ENCODE results near the gene PPP3CA.
A peak's percentile ranks its signal among the peaks of the same experiment; 100 is the strongest.

PPP3CA gene

GRCh38 chr4:101347267-101347556 lies at the start of gene PPP3CA:
PPP3CA (minus strand) TSS chr4:101347526.
- in situ Hi-C loops (cut with HindIII; ENCODE audit: low pct_unique_long_range_greater_than_20kb, low sequenced_read_pairs) = no loop called here
- DNase-seq (ENCODE audit: low read depth in 1 of 2, low spot score in 1 of 2) = no peak
- TF ChIP-seq JUND (IDR thresholded peaks at IDR 0.05; ENCODE audit: low read depth) = no peak

GRCh38 chr4:101393256-101393655 lies 45.9 kb upstream of the PPP3CA start:
- DNase-seq (ENCODE audit: low read depth in 1 of 2, low spot score in 1 of 2) = peak in 1 of 2 experiments; percentile 3

DNA sequence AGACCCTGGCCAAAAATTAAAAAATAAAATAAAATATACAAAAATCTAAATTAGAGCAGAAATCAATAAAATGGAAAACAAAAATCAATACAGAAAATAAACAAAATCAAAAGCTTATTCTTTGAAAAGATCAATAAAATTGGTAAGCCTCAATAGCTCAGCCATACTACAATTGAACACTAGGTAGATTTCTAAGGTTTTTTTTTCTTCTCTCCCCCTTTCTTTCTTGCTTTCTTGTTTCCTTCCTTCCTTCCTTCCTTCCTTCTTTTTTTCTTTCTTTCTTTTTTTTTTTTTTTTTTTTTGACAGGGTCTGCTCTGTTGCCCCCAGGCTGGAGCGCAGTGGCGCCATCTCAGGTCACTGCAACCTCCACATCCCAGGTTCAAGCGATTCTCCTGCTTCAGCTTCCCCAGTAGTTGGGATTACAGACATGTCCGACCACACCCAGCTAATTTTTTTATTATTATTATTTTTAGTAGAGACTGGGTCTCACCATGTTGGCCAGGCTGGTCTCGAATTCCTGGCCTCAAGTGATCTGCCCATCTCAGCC lies 23.4 kb upstream of the PPP3CA start:
- TF ChIP-seq JUND (IDR thresholded peaks at IDR 0.05; ENCODE audit: low read depth) = no peak
- in situ Hi-C loops (cut with HindIII; ENCODE audit: low pct_unique_long_range_greater_than_20kb, low sequenced_read_pairs) = no loop called here
- DNase-seq (ENCODE audit: low read depth in 1 of 2, low spot score in 1 of 2) = no peak

More at GRCh38 chr4:101393256-101393655, 45.9 kb upstream of the PPP3CA start:
- in situ Hi-C loops (cut with HindIII; ENCODE audit: low pct_unique_long_range_greater_than_20kb, low sequenced_read_pairs) = no loop called here
- TF ChIP-seq JUND (IDR thresholded peaks at IDR 0.05; ENCODE audit: low read depth) = no peak

GRCh38 chr4:101367201-101367600 lies 19.9 kb upstream of the PPP3CA start:
- no peak for TF ChIP-seq JUND (IDR thresholded peaks at IDR 0.05; ENCODE audit: low read depth)
- no peak for DNase-seq (ENCODE audit: low read depth in 1 of 2, low spot score in 1 of 2)
- in situ Hi-C loops (cut with HindIII; ENCODE audit: low pct_unique_long_range_greater_than_20kb, low sequenced_read_pairs) = no loop called here

DNA sequence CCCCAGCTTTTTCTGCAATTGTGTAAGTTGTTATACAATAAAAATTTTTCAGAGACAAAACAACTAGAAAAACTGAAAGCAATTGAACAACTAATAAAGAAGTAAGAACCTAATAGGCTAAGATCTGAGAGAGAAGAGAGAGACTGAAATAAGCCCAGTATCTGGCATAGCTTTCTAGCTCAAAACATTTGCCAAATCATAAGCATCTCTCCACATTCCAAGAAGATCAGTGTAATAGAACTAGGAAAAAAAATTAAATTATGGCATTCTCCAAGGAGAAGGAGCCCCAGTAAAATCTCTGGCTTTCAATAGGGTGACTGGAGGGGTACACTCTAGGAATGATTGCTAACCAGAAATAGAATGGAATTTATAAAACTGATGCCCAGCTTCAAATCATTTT lies 19.0 kb upstream of the PPP3CA start:
- in situ Hi-C loops (cut with HindIII; ENCODE audit: low pct_unique_long_range_greater_than_20kb, low sequenced_read_pairs) = no loop called here
- DNase-seq (ENCODE audit: low read depth in 1 of 2, low spot score in 1 of 2) = no peak
- TF ChIP-seq JUND (IDR thresholded peaks at IDR 0.05; ENCODE audit: low read depth) = no peak

DNA sequence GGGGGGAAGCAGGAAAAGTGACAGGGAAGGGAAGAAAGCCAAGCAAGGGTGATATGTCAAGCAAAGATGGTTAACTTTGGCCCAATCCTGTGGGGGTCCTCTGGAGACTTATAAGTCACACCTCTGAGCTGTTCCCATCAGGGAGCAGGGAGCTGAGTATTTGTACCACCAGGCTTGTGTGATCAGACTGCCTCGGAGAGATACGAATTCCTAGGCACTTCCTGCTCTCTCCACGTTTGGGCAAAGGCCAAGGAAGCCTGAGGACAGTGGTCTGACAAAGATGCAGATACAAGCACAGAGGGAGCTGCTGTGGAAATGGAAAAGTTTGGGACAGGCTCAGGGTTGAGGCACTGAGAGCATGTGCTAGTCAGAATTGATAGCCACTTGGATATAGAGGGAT lies 10.4 kb upstream of the PPP3CA start:
- no peak for DNase-seq (ENCODE audit: low read depth in 1 of 2, low spot score in 1 of 2)
- TF ChIP-seq JUND (IDR thresholded peaks at IDR 0.05; ENCODE audit: low read depth) = no peak
- in situ Hi-C loops (cut with HindIII; ENCODE audit: low pct_unique_long_range_greater_than_20kb, low sequenced_read_pairs) = no loop called here

- no peak for DNase-seq (ENCODE audit: low read depth in 1 of 2, low spot score in 1 of 2)
- TF ChIP-seq JUND (IDR thresholded peaks at IDR 0.05; ENCODE audit: low read depth) = no peak
- in situ Hi-C loops (cut with HindIII; ENCODE audit: low pct_unique_long_range_greater_than_20kb, low sequenced_read_pairs) = no loop called here
These were observed 9.6 kb upstream of the PPP3CA start for GRCh38 chr4:101356928-101357327.

DNA sequence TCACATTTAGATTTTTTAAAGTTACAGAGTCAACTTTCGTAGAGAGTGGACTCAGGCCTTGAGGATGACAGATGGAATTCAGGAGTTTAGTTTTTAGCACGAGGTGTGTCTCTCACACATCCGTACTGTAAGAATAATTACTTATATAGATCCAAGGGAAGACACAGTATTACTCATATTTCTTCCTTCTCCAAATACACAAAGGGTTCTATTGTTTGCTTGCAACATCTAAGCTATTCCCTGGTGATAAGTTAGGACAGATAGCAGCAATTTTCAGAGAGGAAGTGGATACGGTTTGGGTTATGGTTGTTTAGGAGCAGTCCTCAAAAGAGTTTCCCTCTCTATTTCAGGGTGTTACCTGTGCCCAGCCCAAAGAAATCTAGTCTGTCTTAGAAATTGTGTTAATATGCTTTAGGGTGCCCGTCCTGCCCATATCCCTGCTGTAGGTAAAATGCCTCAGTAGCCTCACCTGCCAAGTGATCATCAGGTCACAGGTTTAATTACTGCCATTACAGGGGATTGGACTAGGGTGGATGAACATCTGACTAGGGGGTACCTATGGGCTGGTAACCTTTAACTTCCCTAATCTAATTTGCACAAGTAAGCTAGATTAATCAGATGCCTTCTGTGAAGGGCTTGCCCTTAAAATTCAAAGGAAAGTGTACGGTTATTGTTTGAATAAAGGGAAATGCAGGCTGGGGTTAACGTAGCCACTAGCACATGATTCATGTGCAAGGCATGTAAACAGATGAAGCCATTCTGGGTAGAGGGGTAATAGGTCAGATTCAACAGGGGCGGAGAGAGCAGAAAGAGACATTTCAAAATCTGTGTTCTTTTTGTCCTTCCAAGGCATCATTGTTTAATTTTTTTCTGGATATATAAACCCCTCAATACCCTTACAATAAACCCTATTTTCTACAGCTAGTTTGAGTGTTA lies 8.7 kb upstream of the PPP3CA start:
- in situ Hi-C loops (cut with HindIII; ENCODE audit: low pct_unique_long_range_greater_than_20kb, low sequenced_read_pairs) = no loop called here
- TF ChIP-seq JUND (IDR thresholded peaks at IDR 0.05; ENCODE audit: low read depth) = no peak

GRCh38 chr4:101355246-101355645 lies 7.9 kb upstream of the PPP3CA start:
- in situ Hi-C loops (cut with HindIII; ENCODE audit: low pct_unique_long_range_greater_than_20kb, low sequenced_read_pairs) = no loop called here
- TF ChIP-seq JUND (IDR thresholded peaks at IDR 0.05; ENCODE audit: low read depth) = no peak
- DNase-seq (ENCODE audit: low read depth in 1 of 2, low spot score in 1 of 2) = no peak

More for the DNA sequence above, 8.7 kb upstream of the PPP3CA start:
- no peak for DNase-seq (ENCODE audit: low read depth in 1 of 2, low spot score in 1 of 2)

- DNase-seq (ENCODE audit: low read depth in 1 of 2, low spot score in 1 of 2) = no peak
- in situ Hi-C loops (cut with HindIII; ENCODE audit: low pct_unique_long_range_greater_than_20kb, low sequenced_read_pairs) = no loop called here
- TF ChIP-seq JUND (IDR thresholded peaks at IDR 0.05; ENCODE audit: low read depth) = no peak
These were observed 2.4 kb upstream of the PPP3CA start for GRCh38 chr4:101349801-101350064.

GRCh38 chr4:101348995-101349800 lies 1.9 kb upstream of the PPP3CA start:
- in situ Hi-C loops (cut with HindIII; ENCODE audit: low pct_unique_long_range_greater_than_20kb, low sequenced_read_pairs) = no loop called here
- no peak for TF ChIP-seq JUND (IDR thresholded peaks at IDR 0.05; ENCODE audit: low read depth)
- peak; percentile 18 to 50 for DNase-seq (ENCODE audit: low read depth in 1 of 2, low spot score in 1 of 2)

DNA sequence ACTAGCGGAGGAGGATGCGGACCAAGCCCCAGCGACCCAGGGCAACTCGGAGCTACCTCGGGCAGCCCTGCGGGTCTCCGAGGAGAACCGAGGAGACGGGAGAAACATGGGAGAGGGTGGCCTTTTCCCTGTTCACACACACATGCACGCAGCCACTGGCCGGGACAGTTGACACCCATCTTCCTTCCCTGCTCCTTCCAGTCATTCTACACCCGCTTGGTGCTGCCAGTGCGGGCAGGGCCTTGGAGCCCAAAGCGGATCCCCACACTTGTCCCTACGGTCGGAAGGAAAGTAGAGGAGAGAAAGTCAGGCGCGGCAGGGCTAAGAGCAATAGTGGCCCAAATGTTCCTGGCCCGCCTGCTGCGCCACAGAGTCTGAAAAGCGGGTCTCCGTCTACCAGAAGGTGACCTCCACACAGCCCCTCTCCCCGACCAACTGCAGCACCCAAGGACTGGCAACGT lies 1.1 kb upstream of the PPP3CA start:
- peak in 1 of 2 experiments; percentile 34 for DNase-seq (ENCODE audit: low read depth in 1 of 2, low spot score in 1 of 2)
- TF ChIP-seq JUND (IDR thresholded peaks at IDR 0.05; ENCODE audit: low read depth) = no peak
- in situ Hi-C loops (cut with HindIII; ENCODE audit: low pct_unique_long_range_greater_than_20kb, low sequenced_read_pairs) = no loop called here

Data from T47D (cell line).